Epithelial cell of proximal tubule (primary cell): ENCODE data around the gene DDX24. TPM values are rescaled to one million over a fixed set of nuclear protein-coding genes. Genes with fewer than 3 reads are reported as not detected.
"Not testable (repeated sequence)": the region's sequence is repeated elsewhere in the genome, so short reads cannot be mapped to it uniquely, and the experiment has no call there.

Experiments
- DNase-seq: peaks from one replicate; pipeline ENCODE4 v3.0.0-alpha.2; 2011; ENCODE audit warnings: low read depth
- H3K4me3 ChIP-seq: 2 replicates; pipeline ENCODE4 v1.5.1; 2011; ENCODE audit warnings: low read depth, mild to moderate bottlenecking, low read length
- CTCF ChIP-seq: conservative IDR thresholded peaks from 2 replicates; pipeline ENCODE4 v1.5.1; 2012; ENCODE audit warnings: low read depth, mild to moderate bottlenecking, low read length
- total RNA-seq: library from RNA; depleted of rRNA; stranded (reverse); fragments of >200 nt; gene quantifications from 2 replicates; pipeline ENCODE4 v1.2.3, GENCODE V29; 2015

Gene DDX24
- total RNA-seq, 1 donor from 2014 or later = 121 TPM

GRCh38 chr14:94074534-94074933, 6.5 kb downstream of the DDX24 start:
- no peak for TF ChIP-seq CTCF

GRCh38 chr14:94072076-94072475, 8.9 kb downstream of the DDX24 start:
- DNase-seq, H3K4me3 ChIP-seq: not testable (repeated sequence)

More at GRCh38 chr14:94074534-94074933, 6.5 kb downstream of the DDX24 start:
- H3K4me3 ChIP-seq = no peak overlapping the region
- DNase-seq = no peak

GRCh38 chr14:94066089-94066676, 14.8 kb downstream of the DDX24 start:
- DNase-seq = no peak
- no peak for TF ChIP-seq CTCF
- H3K4me3 ChIP-seq = no peak overlapping the region

- no peak for TF ChIP-seq CTCF
- no peak overlapping the region for H3K4me3 ChIP-seq
- no peak for DNase-seq
These were observed 18.6 kb downstream of the DDX24 start for GRCh38 chr14:94062344-94062940.

GRCh38 chr14:94059998-94060397, 21.0 kb downstream of the DDX24 start:
- no peak for DNase-seq
- TF ChIP-seq CTCF = no peak
- no peak overlapping the region for H3K4me3 ChIP-seq

GRCh38 chr14:94058674-94059138, 22.3 kb downstream of the DDX24 start:
- TF ChIP-seq CTCF = no peak
- no peak for DNase-seq
- H3K4me3 ChIP-seq = no peak overlapping the region

- no peak for TF ChIP-seq CTCF
- H3K4me3 ChIP-seq = no peak overlapping the region
- no peak for DNase-seq
These were observed 22.8 kb downstream of the DDX24 start for GRCh38 chr14:94058128-94058673.
